IMR-90 (cell line): Measurements from ENCODE around the gene PODXL2. TPM values are rescaled to one million over a fixed set of nuclear protein-coding genes. Genes with fewer than 3 reads are reported as not detected.

Experiments used
- ATAC-seq: fragments of 200-7000 bp; cut with Tn5 transposase; 2 replicates; pipeline ENCODE4 v1.9.1; 2020; ENCODE audit warnings: low read depth, mild to moderate bottlenecking, moderate library complexity
- BruUV-seq: library from RNA; stranded (reverse); fragments of 400-500 nt; replicated peaks from 2 replicates; lab custom pipeline; 2021; lab: Mats Ljungman, UMichigan
- CTCF ChIA-PET: fragments of 300-600 bp; formaldehyde crosslinking; extraction: SDS; loops from one replicate; lab custom pipeline; 2021; ENCODE audit warnings: antibody characterized with exemption; lab: Yijun Ruan, JAX
- POLR2A ChIA-PET: fragments of 300-600 bp; sonication (Branson Sonifier 250); formaldehyde crosslinking; loops from one replicate; lab custom pipeline; 2022; ENCODE audit warnings: antibody characterized with exemption; ENCODE audit not compliant: unreplicated experiment; lab: Charles Lee
- DNase-seq: peaks from one replicate; pipeline ENCODE4 v3.0.0; 2013
- H2AFZ ChIP-seq: replicated peaks from 2 replicates; pipeline ENCODE3; 2013; ENCODE audit warnings: low read length, mild to moderate bottlenecking; ENCODE audit not compliant: poor library complexity
- H2AK5ac ChIP-seq: 2 replicates; pipeline ENCODE4 v1.6.1; 2013; ENCODE audit warnings: low read depth, low read length, inconsistent platforms
- H2AK9ac ChIP-seq: replicated peaks from 2 replicates; pipeline ENCODE3; 2013; ENCODE audit warnings: mild to moderate bottlenecking, low read depth, low read length, moderate library complexity; ENCODE audit not compliant: poor library complexity
- H2BK120ac ChIP-seq: 2 replicates; pipeline ENCODE4 v1.6.1; 2013; ENCODE audit warnings: low read depth, low read length, inconsistent platforms
- H2BK15ac ChIP-seq: 3 replicates; pipeline ENCODE4 v1.6.1; 2013; ENCODE audit warnings: low read depth, low read length, inconsistent platforms
- H2BK20ac ChIP-seq: 2 replicates; pipeline ENCODE4 v1.6.1; 2013; ENCODE audit warnings: low read depth, mild to moderate bottlenecking, inconsistent platforms, low read length, moderate library complexity
- H2BK5ac ChIP-seq: 2 replicates; pipeline ENCODE4 v1.6.1; 2013; ENCODE audit warnings: mild to moderate bottlenecking, low read depth, low read length, inconsistent platforms; ENCODE audit not compliant: poor library complexity, severe bottlenecking
- H3K14ac ChIP-seq: replicated peaks from 2 replicates; pipeline ENCODE4 v1.6.1; 2013; ENCODE audit warnings: low read depth, low read length, inconsistent platforms
- H3K18ac ChIP-seq: 2 replicates; pipeline ENCODE4 v1.6.1; 2013; ENCODE audit warnings: low read depth, low read length, control low read depth
- H3K23ac ChIP-seq: 2 replicates; pipeline ENCODE4 v1.6.1; 2013; ENCODE audit warnings: low read depth, low read length, inconsistent platforms
- H3K27ac ChIP-seq: 2 replicates; pipeline ENCODE4 v1.5.1; 2013; ENCODE audit warnings: mild to moderate bottlenecking, control low read depth, low read length; ENCODE audit not compliant: insufficient read depth
- H3K27me3 ChIP-seq: 2 replicates; pipeline ENCODE4 v1.6.1; 2013; ENCODE audit warnings: low read length; ENCODE audit not compliant: control insufficient read depth, insufficient read depth
- H3K36me3 ChIP-seq: 2 replicates; pipeline ENCODE4 v1.6.1; 2013; ENCODE audit warnings: low read length, mixed read lengths; ENCODE audit not compliant: control insufficient read depth, insufficient read depth
- H3K4ac ChIP-seq: 2 replicates; pipeline ENCODE4 v1.6.1; 2013; ENCODE audit warnings: low read depth, low read length, inconsistent platforms
- H3K4me1 ChIP-seq: 2 replicates; pipeline ENCODE4 v1.6.1; 2013; ENCODE audit warnings: low read length, mixed read lengths; ENCODE audit not compliant: control insufficient read depth, insufficient read depth
- H3K4me2 ChIP-seq: 2 replicates; pipeline ENCODE4 v1.6.1; 2013; ENCODE audit warnings: low read depth, mild to moderate bottlenecking, control low read depth, low read length, moderate library complexity
- H3K4me3 ChIP-seq: 2 replicates; pipeline ENCODE4 v1.5.1; 2013; ENCODE audit warnings: low read depth, mild to moderate bottlenecking, control low read depth, low read length, moderate library complexity; ENCODE audit not compliant: insufficient read depth
- H3K56ac ChIP-seq: 2 replicates; pipeline ENCODE4 v1.6.1; 2013; ENCODE audit warnings: low read length, inconsistent platforms; ENCODE audit not compliant: insufficient read depth; ENCODE audit errors: extremely low read depth
- H3K79me1 ChIP-seq, 2 experiments: 2 replicates each; pipeline ENCODE4 v1.6.1; 2013; ENCODE audit warnings: low read length in 2 of 2, inconsistent platforms in 1 of 2, low read depth in 1 of 2
- H3K9ac ChIP-seq: 2 replicates; pipeline ENCODE4 v1.6.1; 2013; ENCODE audit warnings: low read depth, low read length, control low read depth
- H3K9me1 ChIP-seq: 2 replicates; pipeline ENCODE4 v1.6.1; 2013; ENCODE audit warnings: low read length, inconsistent platforms; ENCODE audit not compliant: insufficient read depth
- H3K9me3 ChIP-seq: 2 replicates; pipeline ENCODE4 v1.6.1; 2013; ENCODE audit warnings: low read length; ENCODE audit not compliant: control insufficient read depth, insufficient read depth
- H4K20me1 ChIP-seq: 2 replicates; pipeline ENCODE4 v1.6.1; 2013; ENCODE audit warnings: low read length, inconsistent platforms; ENCODE audit not compliant: insufficient read depth
- H4K5ac ChIP-seq: 2 replicates; pipeline ENCODE4 v1.6.1; 2013; ENCODE audit warnings: mild to moderate bottlenecking, low read depth, low read length, control low read depth
- H4K8ac ChIP-seq, 2 experiments: 2 replicates each; pipeline ENCODE4 v1.6.1; 2013; ENCODE audit warnings: low read depth in 2 of 2, low read length in 2 of 2, control low read depth in 1 of 2, inconsistent platforms in 1 of 2
- H4K91ac ChIP-seq: 2 replicates; pipeline ENCODE4 v1.6.1; 2013; ENCODE audit warnings: low read depth, low read length, inconsistent platforms; ENCODE audit not compliant: insufficient read depth
- BHLHE40 ChIP-seq: fragments of 150-350 bp; IDR thresholded peaks from 2 replicates; pipeline ENCODE4 v1.6.1; 2016; ENCODE audit warnings: mild to moderate bottlenecking, low read depth, low read length
- CEBPB ChIP-seq: IDR thresholded peaks from 2 replicates; pipeline ENCODE4 v1.6.1; 2012; ENCODE audit warnings: low read depth, low read length, improper control_type of control experiment
- CHD1 ChIP-seq: IDR thresholded peaks from 2 replicates; pipeline ENCODE4 v1.6.1; 2012; ENCODE audit warnings: low read depth, low read length, improper control_type of control experiment
- FOS ChIP-seq: fragments of 150-350 bp; IDR thresholded peaks from 2 replicates; pipeline ENCODE4 v1.6.1; 2016; ENCODE audit warnings: low read depth, low read length
- MAFK ChIP-seq: IDR thresholded peaks from 2 replicates; pipeline ENCODE4 v1.6.1; 2012; ENCODE audit warnings: low read depth, low read length, improper control_type of control experiment
- MAZ ChIP-seq: IDR thresholded peaks from 2 replicates; pipeline ENCODE4 v1.6.1; 2012; ENCODE audit warnings: low read depth, mild to moderate bottlenecking, low read length, improper control_type of control experiment, moderate library complexity, borderline replicate concordance
- MXI1 ChIP-seq: IDR thresholded peaks from 2 replicates; pipeline ENCODE4 v1.6.1; 2012; ENCODE audit warnings: low read depth, mild to moderate bottlenecking, low read length, moderate library complexity, borderline replicate concordance
- NFE2L2 ChIP-seq: fragments of 150-350 bp; IDR thresholded peaks from 2 replicates; pipeline ENCODE4 v1.6.1; 2016; ENCODE audit warnings: low read depth, mild to moderate bottlenecking, low read length
- POLR2A ChIP-seq: IDR thresholded peaks from 2 replicates; pipeline ENCODE4 v1.6.1; 2012; ENCODE audit warnings: mild to moderate bottlenecking, low read depth, low read length
- RAD21 ChIP-seq: IDR thresholded peaks from 2 replicates; pipeline ENCODE4 v1.6.1; 2012; ENCODE audit warnings: low read length, improper control_type of control experiment
- RCOR1 ChIP-seq: IDR thresholded peaks from 2 replicates; pipeline ENCODE4 v1.6.1; 2012; ENCODE audit warnings: mild to moderate bottlenecking, low read length, improper control_type of control experiment; ENCODE audit not compliant: insufficient replicate concordance
- RFX5 ChIP-seq: IDR thresholded peaks from 2 replicates; pipeline ENCODE4 v1.8.0; 2012; ENCODE audit warnings: low read depth, mild to moderate bottlenecking, low read length, moderate library complexity
- SMC3 ChIP-seq: fragments of 150-350 bp; IDR thresholded peaks from 2 replicates; pipeline ENCODE4 v1.6.1; 2016; ENCODE audit warnings: low read depth, mild to moderate bottlenecking, antibody characterized with exemption, low read length, moderate library complexity
- WGBS, 2 experiments: methylation state at CpG; one replicate each; pipeline versions ENCODE4 v1.1.5 to v1.1.7; 2013; ENCODE audit warnings: missing lambda C conversion rate in 2 of 2; ENCODE audit not compliant: insufficient read length in 1 of 2; ENCODE audit errors: extremely low coverage in 2 of 2; 5-methylcytosine and 5-hydroxymethylcytosine counted together
- dilution Hi-C: fragments of 300-500 bp; cut with HindIII; formaldehyde crosslinking; loops from one replicate; pipeline ENCODE4 v1.14.3; 2018; ENCODE audit warnings: low sequenced_read_pairs; ENCODE audit not compliant: unreplicated experiment
- in situ Hi-C: fragments of 300-500 bp; cut with MboI; formaldehyde crosslinking; loops from 3 replicates; pipeline ENCODE4 v1.14.3; 2019; ENCODE audit warnings: low sequenced_read_pairs, inconsistent platforms, mixed read lengths
- intact Hi-C: fragments of 100-400 bp; cut with micrococcal nuclease; formaldehyde crosslinking; loops from 2 replicates; pipeline ENCODE4 v1.10.0; 2022
- polyA plus RNA-seq, 3 experiments: library from polyadenylated mRNA; depleted of rRNA; stranded (reverse); fragments of >200 nt; gene quantifications; 2 replicates each; pipeline ENCODE4 v1.2.3, GENCODE V29; 2012; ENCODE audit warnings: low replicate concordance in 1 of 3
- total RNA-seq: library from RNA; depleted of rRNA; stranded (reverse); fragments of >200 nt; gene quantifications from 2 replicates; pipeline ENCODE4 v1.2.3, GENCODE V29; 2012
- TF ChIP-seq, protein P1 (sequence below): fragments of 150-350 bp; IDR thresholded peaks from 2 replicates; pipeline ENCODE4 v1.6.1; 2016; ENCODE audit warnings: low read depth, mild to moderate bottlenecking, low read length, moderate library complexity, borderline replicate concordance
- TF ChIP-seq, protein P2 (sequence below): conservative IDR thresholded peaks from 2 replicates; pipeline ENCODE4 v1.5.1; 2012; ENCODE audit warnings: mild to moderate bottlenecking, low read depth, low read length, improper control_type of control experiment
- TF ChIP-seq, protein P3 (sequence below): fragments of 150-350 bp; IDR thresholded peaks from 2 replicates; pipeline ENCODE4 v1.6.1; 2017; ENCODE audit warnings: mild to moderate bottlenecking, antibody characterized with exemption, low read length, low read depth

PODXL2 gene
- total and polyA plus RNA-seq, 2 of the 4 experiments (the other 2 are of a cell fraction): 1.6 to 5.4 TPM

DNA sequence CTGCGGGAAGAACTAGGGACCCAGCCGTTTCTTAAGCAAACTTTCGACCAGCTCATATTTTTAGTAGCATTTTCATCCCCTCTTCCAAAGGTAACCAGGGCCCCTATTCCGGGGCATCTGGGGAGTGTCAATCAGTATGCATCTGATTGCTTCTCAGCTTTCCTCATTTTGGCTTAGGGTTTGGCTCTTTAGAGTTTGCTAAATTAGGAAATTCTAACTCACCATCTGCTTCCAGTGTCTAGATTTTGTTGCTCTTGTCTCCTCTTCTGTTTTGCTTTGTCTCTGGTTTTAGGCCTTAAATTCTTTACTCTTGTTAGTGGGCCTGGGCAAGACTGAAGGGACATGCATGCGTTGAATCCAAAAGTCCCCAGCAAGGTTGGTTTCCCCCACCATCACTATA, 34.2 kb downstream of the PODXL2 start:
- Histone ChIP-seq H3K4me2 (no peak overlapping the region), H3K9ac (no peak overlapping the region), H3K4me1 (peaks cover 4% of the 10 kb centered on the region; the same call in 1 of the 2 replicates), H2AK9ac (no peak overlapping the region), H3K9me3 (no peaks in the 10 kb centered on the region), H4K5ac (no peak overlapping the region), H2BK120ac (no peak overlapping the region), H3K79me1 (no peaks in the 10 kb centered on the region), H2AFZ (no peak overlapping the region), H2BK5ac (no peak overlapping the region), H3K18ac (no peak overlapping the region), H2AK5ac (no peak overlapping the region), H3K27ac (no peak overlapping the region), H2BK15ac (no peak overlapping the region), H4K20me1 (no peaks in the 10 kb centered on the region), H3K4ac (no peak overlapping the region), H3K9me1 (no peaks in the 10 kb centered on the region), H4K91ac (no peak overlapping the region), H4K8ac (no peak overlapping the region), H3K14ac (no peak overlapping the region), H3K4me3 (no peak overlapping the region), H3K36me3 (no peaks in the 10 kb centered on the region), H3K23ac (no peak overlapping the region), H3K27me3 (peaks cover 3% of the 10 kb centered on the region; the same call in 1 of the 2 replicates), H2BK20ac (no peak overlapping the region), H3K56ac (no peak overlapping the region)
- in situ Hi-C loops (no loop called here), intact Hi-C loops (no loop called here), dilution Hi-C loops (no loop called here)
- ChIA-PET CTCF (no interaction called here), POLR2A (no interaction called here)
- DNase-seq (no peak), ATAC-seq (no peak)
- TF ChIP-seq CEBPB (no peak), SMC3 (no peak), RFX5 (no peak), POLR2A (no peak), RAD21 (no peak), FOS (no peak), MXI1 (no peak), MAZ (no peak), RCOR1 (no peak), MAFK (no peak), BHLHE40 (no peak), CHD1 (no peak), NFE2L2 (no peak)
- TF ChIP-seq, protein P1, sequence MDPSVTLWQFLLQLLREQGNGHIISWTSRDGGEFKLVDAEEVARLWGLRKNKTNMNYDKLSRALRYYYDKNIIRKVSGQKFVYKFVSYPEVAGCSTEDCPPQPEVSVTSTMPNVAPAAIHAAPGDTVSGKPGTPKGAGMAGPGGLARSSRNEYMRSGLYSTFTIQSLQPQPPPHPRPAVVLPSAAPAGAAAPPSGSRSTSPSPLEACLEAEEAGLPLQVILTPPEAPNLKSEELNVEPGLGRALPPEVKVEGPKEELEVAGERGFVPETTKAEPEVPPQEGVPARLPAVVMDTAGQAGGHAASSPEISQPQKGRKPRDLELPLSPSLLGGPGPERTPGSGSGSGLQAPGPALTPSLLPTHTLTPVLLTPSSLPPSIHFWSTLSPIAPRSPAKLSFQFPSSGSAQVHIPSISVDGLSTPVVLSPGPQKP: no peak
- TF ChIP-seq, protein P2, sequence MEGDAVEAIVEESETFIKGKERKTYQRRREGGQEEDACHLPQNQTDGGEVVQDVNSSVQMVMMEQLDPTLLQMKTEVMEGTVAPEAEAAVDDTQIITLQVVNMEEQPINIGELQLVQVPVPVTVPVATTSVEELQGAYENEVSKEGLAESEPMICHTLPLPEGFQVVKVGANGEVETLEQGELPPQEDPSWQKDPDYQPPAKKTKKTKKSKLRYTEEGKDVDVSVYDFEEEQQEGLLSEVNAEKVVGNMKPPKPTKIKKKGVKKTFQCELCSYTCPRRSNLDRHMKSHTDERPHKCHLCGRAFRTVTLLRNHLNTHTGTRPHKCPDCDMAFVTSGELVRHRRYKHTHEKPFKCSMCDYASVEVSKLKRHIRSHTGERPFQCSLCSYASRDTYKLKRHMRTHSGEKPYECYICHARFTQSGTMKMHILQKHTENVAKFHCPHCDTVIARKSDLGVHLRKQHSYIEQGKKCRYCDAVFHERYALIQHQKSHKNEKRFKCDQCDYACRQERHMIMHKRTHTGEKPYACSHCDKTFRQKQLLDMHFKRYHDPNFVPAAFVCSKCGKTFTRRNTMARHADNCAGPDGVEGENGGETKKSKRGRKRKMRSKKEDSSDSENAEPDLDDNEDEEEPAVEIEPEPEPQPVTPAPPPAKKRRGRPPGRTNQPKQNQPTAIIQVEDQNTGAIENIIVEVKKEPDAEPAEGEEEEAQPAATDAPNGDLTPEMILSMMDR: no peak
- TF ChIP-seq, protein P3, sequence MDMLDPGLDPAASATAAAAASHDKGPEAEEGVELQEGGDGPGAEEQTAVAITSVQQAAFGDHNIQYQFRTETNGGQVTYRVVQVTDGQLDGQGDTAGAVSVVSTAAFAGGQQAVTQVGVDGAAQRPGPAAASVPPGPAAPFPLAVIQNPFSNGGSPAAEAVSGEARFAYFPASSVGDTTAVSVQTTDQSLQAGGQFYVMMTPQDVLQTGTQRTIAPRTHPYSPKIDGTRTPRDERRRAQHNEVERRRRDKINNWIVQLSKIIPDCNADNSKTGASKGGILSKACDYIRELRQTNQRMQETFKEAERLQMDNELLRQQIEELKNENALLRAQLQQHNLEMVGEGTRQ: no peak
- WGBS, 2 experiments: 35% methylated on average over 2 of the region's 5 CpGs; no CpG with 5 or more reads in 1 of the 2 experiments
- no TSS peak for BruUV-seq
